HG03354 (cell line): Measurements from ENCODE around the gene TPCN2.
"Not testable (repeated sequence)": the region's sequence is repeated elsewhere in the genome, so short reads cannot be mapped to it uniquely, and the experiment has no call there.

Experiments used
- ATAC-seq: cut with Tn5 transposase; IDR thresholded peaks from one replicate; pipeline ENCODE4 v1.9.1; 2021; ENCODE audit warnings: mild to moderate bottlenecking; ENCODE audit not compliant: unreplicated experiment, poor library complexity, severe bottlenecking

Gene TPCN2

DNA sequence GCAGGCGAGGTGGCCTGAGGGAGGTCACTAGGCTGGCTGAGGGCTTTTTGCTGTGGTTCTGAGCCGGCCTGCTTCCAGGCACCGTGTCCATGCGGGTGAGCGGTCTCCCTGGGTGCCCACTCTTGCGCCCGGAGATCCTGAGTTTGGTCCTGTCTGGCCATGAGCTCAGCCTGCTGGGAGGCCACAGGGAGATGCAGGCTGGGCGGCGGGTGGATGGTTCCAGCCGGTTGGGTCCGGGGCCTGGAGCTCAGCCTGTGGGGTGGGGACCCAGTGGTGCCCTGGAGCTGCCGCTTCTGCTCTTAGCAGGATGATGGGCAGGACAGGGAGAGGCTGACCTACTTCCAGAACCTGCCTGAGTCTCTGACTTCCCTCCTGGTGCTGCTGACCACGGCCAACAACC, 18.5 kb downstream of the TPCN2 start:
- ATAC-seq = no peak

- no peak for ATAC-seq
Observed at GRCh38 chr11:69071086-69071800, 22.5 kb downstream of the TPCN2 start.

DNA sequence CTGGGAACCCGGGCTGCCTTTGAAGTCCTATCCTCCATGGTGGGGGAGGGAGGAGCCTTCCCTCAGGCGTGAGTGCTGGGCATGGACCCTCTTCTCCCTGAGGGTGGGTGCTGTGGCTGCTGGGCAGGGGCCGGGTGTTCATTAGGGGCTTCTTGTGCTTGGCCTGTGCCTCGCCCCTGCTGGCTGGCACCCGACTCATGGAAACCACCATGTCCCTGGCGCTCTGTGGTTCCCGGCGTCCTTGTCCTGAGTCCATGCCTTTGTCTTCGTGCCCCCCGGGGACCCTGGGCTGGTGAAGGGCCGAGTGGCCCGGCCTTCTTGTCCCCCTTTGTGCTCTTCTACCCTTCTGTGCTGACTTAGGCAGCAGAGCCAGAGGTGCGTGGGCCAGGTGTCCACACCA, 23.2 kb downstream of the TPCN2 start:
- ATAC-seq = no peak

DNA sequence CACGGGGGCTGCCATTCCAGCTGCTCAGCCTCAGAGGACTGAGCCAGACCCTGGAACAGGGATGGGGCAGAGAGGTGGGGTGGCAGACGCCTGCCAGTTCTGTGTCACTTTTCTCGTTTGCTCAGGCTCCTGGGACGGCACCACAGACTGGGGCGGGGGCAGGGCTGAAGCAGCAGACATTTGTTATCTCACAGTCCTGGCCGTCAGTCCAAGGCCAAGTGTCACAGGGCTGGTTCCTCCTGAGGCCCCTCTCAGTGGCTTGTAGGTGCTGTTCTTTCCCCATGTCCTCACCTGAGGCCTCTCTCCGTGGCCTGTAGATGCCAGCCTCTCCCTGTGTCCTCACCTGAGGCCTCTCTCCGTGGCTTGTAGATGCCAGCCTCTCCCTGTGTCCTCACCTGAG, 24.7 kb downstream of the TPCN2 start:
- ATAC-seq = no peak

GRCh38 chr11:69074375-69075140, 25.8 kb downstream of the TPCN2 start:
- ATAC-seq = no peak

DNA sequence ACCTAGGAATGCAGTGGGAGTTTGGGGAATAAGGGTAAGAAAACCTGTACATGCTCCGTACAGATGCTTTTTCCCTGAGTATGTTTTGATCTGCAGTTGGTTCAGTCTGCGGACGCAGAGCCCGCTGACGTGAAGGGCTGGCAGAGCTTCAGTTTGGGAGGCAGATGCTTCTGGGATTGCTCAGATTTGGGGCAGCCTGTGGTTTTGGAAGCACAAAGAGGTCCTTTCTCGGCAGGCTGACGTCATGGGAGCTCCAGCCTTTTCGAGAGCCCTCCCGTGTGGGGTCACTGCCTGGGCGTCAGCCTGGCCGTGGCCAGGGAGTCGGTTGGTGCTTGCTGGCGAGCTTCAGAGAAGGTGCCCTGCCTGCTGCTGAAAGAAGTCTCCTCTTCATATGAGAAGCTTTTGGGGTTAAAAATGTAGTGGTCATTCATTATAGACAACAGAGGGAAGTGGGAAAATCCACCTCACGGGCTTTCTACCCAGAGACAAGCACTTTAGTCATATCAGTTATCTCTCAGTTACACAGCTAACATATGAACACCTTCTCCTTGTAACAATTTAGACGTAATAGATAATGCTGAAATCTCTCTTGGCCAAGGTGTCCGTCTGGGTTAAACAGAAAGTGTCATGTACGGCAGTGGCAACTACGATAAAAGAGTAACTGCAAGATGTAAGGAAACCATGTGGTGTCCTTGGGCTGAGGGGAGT, 26.8 kb downstream of the TPCN2 start:
- no peak for ATAC-seq

- no peak for ATAC-seq
Observed at GRCh38 chr11:69076129-69076791, 27.5 kb downstream of the TPCN2 start.

- not testable (repeated sequence) for ATAC-seq
Observed at GRCh38 chr11:69076977-69077376, 28.2 kb downstream of the TPCN2 start.

DNA sequence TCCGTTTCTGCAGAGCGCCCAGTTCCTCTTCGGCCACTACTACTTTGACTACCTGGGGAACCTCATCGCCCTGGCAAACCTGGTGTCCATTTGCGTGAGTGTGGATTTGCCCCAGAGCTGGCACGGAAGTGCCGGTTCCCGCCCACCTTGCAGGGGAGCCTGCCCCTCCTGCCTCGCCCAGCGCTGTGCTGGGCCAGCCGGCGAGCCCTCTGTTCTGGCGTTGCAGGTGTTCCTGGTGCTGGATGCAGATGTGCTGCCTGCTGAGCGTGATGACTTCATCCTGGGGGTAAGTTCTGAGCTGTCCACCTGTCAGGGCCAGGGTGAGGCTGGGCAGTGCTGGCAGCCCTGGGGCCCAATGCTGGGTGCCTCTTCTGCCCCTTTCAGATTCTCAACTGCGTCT, 29.8 kb downstream of the TPCN2 start:
- ATAC-seq = no peak

DNA sequence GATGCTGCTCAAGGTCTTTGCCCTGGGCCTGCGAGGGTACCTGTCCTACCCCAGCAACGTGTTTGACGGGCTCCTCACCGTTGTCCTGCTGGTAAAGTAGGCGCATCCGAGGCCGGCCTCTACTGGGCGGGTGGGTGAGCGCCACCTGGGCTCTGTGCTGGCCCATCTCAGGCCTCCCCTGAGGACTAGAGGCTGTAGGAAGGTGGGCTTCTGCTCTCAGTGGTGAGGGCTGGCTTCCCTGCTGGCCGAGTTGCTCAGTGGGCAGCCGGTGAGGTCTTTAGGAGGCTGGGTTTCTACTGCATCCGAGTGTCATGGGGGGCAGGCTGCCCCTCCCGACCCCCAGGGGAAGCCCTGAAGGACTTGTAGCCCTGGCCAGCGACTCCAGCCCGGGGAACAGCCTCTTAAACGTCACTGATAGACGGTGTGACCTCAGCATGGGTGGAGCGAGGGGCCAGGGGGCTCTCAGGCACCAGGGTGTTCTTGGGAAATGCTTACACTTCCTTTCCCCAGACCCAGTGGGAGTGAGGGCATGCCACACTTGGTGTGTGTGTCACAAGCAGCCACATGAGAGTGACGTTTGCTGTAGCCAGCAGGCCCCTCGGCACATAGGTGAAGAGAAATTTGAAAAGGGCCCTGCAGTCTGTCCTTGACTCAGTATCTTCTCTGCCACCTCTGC, 30.3 kb downstream of the TPCN2 start:
- ATAC-seq = no peak

- no peak for ATAC-seq
Observed at GRCh38 chr11:69079661-69080256, 31.0 kb downstream of the TPCN2 start.

DNA sequence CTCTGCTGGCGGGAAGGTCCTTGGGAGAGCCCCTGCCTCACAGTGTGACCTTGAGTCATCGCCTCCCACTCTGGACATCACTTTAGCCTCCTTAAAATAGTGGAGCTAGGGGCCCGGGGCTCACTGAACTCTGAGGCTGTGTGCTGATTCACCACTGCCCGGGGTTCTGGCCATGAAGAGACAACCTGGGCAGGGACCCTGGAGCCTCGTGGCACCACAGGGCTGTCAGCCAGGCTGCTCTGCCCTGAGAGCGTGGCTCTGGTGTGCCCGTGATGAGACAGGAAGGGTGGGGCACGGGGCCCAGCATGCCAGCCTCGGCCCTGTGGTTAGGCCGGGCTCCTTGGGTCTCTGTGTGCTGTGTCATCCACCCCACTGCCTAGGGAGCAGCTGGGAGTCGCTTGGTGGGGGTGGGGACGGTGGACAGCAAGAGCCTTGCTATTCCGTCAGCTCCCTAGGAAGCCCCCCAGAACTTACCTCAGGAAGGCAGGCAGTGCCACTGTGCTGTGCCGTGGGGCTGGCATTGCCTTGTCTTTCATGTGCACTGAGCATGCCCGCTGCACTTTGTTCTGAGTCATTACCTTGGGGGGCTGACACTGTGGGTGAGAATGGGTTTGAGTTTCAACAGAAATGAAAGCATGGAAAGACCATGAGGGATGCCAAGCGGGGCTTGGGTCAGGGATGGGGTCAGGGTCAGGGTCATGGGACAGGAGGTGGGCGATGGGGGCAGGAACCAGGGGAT, 31.7 kb downstream of the TPCN2 start:
- ATAC-seq = no peak

- ATAC-seq = no peak
Observed at GRCh38 chr11:69081180-69081579, 32.4 kb downstream of the TPCN2 start.

DNA sequence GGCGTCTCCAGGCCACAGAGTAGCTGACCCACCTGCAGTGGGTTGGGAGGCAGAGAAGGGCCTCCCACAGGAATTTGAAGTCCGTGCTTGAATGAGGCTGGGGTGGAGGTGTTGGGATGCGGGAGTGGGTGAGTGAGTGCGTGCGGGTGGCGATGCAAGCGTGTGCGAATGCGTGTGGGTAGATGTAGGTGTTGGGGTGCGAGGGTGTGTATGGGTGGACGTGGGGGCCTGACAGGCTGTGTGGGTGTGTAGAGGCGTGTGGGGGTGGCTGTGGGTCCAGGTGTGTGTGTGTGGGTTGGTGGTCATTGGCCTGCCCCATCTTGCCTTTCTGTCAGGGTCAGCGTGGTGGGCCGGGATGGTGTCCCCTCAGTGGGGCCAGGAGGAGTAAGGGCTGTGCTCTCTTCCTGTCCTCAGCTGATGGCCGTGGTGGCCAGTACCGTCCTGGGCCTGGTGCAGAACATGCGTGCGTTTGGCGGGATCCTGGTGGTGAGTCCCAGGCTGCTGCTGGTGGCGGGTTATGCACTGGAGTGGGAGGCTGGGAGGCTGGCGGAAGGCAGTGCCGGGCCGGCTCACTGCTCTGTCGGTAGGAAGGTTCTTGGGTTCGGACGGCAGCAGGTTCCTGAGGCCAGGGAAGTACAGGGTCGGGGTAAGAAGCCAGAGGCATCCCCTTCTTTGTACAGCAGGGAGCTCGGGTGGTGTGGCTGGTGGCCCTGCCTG, 35.0 kb downstream of the TPCN2 start:
- no peak for ATAC-seq

DNA sequence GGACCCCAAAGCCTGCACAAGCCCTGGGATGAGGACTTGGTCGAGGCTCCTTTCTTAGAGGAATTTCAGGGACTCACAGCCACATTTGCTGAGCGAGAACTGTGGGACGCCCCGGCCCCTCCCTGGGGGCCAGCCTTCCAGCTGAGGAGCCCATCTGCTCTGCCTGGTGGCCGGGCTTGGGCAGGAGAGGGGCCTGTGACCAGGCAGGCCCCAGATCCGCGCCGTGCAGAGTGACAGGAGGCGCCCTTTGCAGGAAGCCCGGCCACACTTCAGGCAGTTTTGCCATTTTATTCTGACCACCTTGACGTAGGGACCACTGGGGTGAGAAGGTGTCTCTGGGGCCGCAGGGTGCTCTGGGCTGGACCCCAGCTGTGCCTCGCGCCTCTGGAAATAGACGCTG, 35.6 kb downstream of the TPCN2 start:
- no peak for ATAC-seq

DNA sequence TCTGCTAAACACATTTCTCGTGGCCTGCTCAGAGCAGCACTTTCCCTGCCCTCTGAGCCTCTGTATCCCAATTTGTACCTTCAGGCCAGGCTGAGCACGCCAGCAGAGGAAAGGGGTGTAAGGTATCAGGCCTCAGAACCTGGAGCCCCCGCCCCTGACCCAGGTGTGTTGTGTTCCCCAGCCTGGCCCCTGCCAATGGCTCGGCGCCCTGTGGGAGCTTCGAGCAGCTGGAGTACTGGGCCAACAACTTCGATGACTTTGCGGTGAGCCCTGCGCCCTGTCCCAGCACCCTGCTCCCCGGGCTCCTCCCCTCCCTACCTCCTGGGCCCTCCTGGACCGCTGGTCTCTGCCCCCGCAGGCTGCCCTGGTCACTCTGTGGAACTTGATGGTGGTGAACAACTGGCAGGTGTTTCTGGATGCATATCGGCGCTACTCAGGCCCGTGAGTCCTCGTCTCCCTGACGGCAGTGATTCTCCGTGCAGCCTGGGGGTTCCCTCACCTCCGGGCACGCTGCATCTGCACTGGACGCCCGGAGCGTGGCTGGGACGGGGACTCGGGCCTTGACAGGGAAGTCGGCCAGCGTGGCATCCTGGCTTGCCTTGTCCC, 36.9 kb downstream of the TPCN2 start:
- no peak for ATAC-seq

DNA sequence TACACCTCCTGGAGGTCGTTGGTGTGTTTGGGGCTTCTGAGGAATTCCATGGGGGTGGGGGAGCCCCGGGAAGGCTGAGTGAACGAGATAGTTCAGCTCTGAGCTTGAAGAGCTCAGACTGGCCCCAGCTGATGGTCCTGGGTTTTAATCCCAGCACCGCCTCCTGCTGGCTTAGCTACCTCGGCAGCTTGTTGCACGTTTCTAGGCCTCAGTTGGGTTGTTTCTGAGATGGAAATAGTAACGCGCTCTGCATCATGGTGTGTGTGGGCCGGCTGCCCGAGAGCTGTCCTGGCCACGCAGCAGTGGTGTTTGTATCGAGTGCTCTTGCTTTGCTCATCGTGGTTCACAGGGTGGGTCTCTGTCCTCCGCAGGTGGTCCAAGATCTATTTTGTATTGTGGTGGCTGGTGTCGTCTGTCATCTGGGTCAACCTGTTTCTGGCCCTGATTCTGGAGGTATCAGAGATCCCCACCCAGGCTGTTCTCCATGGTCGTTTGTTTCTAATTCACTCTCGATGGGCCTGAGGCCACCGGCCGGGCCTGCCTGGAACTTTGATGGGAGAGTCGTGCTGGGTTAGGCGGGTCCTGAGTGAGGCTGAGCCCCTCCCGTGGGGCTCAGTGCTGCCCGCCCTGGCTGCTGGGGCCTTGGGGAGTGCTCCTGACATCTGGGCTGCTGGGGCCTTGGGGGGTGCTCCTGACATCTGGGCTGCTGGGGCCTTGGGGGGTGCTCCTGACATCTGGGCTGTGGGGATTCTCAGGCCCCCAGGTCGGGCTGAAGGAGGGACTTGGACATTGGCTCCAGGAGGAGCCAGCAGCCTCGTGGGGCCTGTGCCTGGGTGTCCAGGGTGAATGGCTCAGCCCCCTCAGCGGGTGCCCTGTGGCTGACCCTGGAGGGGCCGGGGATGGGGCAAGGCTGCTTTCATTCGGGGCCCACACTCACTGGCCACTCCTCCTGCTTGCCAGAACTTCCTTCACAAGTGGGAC, 37.7 kb downstream of the TPCN2 start:
- ATAC-seq = no peak
